Measurements from ENCODE around the gene CLK1. TPM values are rescaled to one million over a fixed set of nuclear protein-coding genes. Genes with fewer than 3 reads are reported as not detected.

Gene CLK1
- total and polyA plus RNA-seq, 2 of the 13 experiments (the other 11 are each of a cell fraction or from before 2014, with no cell fraction given) = 66.6 to 101 TPM

- no peak for TF ChIP-seq ZBTB26 (CRISPR knock-in tag; IDR thresholded peaks at IDR 0.05; ENCODE audit: borderline replicate concordance)
- no peak for TF ChIP-seq MTF2 (CRISPR knock-in tag; IDR thresholded peaks at IDR 0.05; ENCODE audit: borderline replicate concordance)
- no peak for TF ChIP-seq HMGA1 (CRISPR knock-in tag; conservative IDR thresholded peaks at IDR 0.05)
- TF ChIP-seq ZFYVE20 (CRISPR knock-in tag; IDR thresholded peaks at IDR 0.05; ENCODE audit: borderline replicate concordance, low read depth) = no peak
- no peak for TF ChIP-seq PRDM15 (CRISPR knock-in tag; IDR thresholded peaks at IDR 0.05)
- TF ChIP-seq ZNF460 (CRISPR knock-in tag; IDR thresholded peaks at IDR 0.05; ENCODE audit: borderline replicate concordance) = peak; percentile 26; the same call in 1 of the 2 replicates
- TF ChIP-seq ZMYM3 (CRISPR knock-in tag; IDR thresholded peaks at IDR 0.05) = 0 out of 2 replicates have a peak, but pooled peaks have one; percentile 2
- TF ChIP-seq PLRG1 (conservative IDR thresholded peaks at IDR 0.05) = no peak
- TF ChIP-seq ZNF775 (CRISPR knock-in tag; IDR thresholded peaks at IDR 0.05; ENCODE audit: borderline replicate concordance) = no peak
- TF ChIP-seq ZNF878 (CRISPR knock-in tag; IDR thresholded peaks at IDR 0.05) = no peak
- no peak for TF ChIP-seq ZNF615 (CRISPR knock-in tag; IDR thresholded peaks at IDR 0.05; ENCODE audit: borderline replicate concordance)
Observed at GRCh38 chr2:200845669-200846325, 18.7 kb downstream of the CLK1 start (continued).
